Measurements from ENCODE around the gene CBLL2.
"Not testable (repeated sequence)": the region's sequence is repeated elsewhere in the genome, so short reads cannot be mapped to it uniquely, and the experiment has no call there.

Gene CBLL2, protein sequence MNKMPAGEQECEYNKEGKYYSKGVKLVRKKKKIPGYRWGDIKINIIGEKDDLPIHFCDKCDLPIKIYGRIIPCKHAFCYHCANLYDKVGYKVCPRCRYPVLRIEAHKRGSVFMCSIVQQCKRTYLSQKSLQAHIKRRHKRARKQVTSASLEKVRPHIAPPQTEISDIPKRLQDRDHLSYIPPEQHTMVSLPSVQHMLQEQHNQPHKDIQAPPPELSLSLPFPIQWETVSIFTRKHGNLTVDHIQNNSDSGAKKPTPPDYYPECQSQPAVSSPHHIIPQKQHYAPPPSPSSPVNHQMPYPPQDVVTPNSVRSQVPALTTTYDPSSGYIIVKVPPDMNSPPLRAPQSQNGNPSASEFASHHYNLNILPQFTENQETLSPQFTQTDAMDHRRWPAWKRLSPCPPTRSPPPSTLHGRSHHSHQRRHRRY

GRCh38 chrX:22272613-22273012 lies at the start of gene CBLL2:
Gene CBLL2, plus strand, starts transcription at chrX:22272913. Its CDS starts 79 bp downstream, at chrX:22272992.
- no peak for DNase-seq (ENCODE audit: low spot score)

DNA sequence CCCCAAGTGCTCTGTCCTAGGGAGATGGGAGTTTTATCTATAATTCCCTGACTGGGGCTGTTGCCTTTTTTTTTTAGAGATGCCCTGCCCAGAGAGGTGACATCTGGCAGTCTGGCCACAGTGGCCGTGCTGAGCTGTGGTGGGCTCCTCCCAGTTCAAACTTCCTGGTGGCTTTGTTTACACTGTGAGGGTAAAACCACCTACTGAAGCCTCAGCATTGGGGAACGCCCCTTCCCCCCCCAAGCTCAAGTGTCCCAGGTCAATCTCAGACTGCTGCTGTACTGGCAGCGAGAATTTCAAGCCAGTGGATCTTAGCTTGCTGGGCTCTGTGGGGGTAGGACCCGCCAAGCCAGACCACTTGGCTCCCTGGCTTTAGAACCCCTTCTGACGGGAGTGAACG lies 38.3 kb upstream of the CBLL2 start:
- no peak for DNase-seq (ENCODE audit: low spot score)

DNA sequence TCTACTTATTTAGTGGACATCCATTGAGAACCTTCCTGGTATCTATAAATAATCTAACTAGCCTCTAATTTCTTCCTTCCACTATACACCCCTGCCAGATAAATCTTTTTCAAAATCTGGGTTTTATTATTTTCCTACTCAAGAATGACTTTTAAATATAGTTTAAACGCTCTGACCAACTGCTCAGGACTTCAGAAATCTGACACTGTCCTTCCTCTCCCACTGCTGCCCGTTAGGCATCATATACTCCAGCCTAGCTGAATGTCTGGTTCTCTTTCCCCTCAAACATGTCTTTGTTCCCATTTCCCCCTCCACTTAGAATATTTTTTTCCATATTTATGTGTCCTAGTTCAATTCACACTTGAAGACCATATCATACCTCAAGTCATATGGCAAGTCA lies 35.2 kb upstream of the CBLL2 start:
- DNase-seq (ENCODE audit: low spot score), result no peak

- no peak for DNase-seq (ENCODE audit: low spot score)
These were observed 26.1 kb upstream of the CBLL2 start for GRCh38 chrX:22246620-22247019.

GRCh38 chrX:22247169-22247568 lies 25.5 kb upstream of the CBLL2 start:
- no peak for DNase-seq (ENCODE audit: low spot score)

- DNase-seq (ENCODE audit: low spot score), result no peak
These were observed 24.3 kb upstream of the CBLL2 start for GRCh38 chrX:22248401-22248800.

GRCh38 chrX:22249371-22249770 lies 23.3 kb upstream of the CBLL2 start:
- no peak for DNase-seq (ENCODE audit: low spot score)

- DNase-seq (ENCODE audit: low spot score), result no peak
These were observed 4.0 kb upstream of the CBLL2 start for GRCh38 chrX:22268706-22269105.

DNA sequence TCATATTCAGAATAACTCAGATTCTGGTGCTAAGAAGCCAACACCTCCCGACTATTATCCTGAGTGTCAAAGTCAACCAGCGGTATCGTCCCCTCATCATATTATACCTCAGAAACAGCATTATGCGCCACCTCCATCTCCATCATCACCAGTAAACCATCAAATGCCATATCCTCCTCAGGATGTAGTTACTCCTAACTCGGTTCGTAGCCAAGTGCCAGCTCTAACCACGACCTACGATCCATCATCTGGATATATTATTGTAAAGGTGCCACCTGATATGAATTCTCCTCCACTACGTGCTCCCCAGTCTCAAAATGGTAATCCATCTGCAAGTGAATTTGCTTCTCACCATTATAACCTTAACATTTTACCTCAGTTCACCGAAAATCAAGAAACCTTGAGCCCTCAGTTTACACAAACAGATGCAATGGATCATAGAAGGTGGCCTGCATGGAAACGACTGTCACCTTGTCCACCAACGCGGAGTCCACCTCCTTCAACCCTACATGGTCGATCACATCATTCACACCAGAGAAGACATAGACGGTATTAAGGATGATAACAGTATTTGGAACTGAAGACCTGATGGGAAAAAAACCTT lies 1.1 kb downstream of the CBLL2 start:
- no peak for DNase-seq (ENCODE audit: low spot score)

DNA sequence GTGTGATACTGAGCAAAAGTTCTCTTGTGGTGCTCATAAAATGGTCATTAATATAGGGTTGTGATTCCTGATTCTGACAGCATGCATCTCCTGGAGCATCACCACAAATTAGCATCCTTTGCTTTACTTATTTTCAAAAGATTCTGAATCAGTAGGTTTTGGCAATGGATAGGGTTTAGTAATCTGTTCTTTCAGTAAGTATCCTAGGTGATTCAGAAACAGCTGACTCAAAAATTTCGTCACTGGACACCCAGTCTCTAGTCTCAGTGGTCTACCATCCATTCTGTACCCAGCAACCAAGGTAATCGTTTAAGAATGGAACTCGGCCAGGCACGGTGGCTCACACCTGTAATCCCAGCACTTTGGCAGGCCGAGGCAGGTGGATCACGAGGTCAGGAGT lies 4.1 kb downstream of the CBLL2 start:
- DNase-seq (ENCODE audit: low spot score), result no peak

- DNase-seq (ENCODE audit: low spot score), result no peak
These were observed 5.7 kb downstream of the CBLL2 start for GRCh38 chrX:22278375-22278774.

DNA sequence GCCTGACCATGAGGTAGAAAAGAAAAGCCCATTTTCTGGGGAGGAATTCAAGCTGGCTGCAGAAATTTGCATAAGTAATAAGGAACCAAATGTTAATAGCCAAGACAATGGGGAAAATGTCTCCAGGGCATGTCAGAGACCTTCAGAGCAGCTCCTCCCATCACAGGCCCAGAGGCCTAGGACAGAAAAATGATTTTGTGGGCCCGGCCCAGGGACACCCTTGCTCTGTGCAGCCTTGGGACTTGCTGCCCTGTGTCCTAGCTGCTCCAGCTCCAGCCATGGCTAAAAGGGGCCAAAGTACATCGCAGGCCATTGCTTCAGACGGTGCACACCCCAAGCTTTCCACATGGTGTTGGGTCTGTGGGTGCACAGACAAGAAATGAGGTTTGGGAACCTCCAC lies 16.5 kb downstream of the CBLL2 start:
- DNase-seq (ENCODE audit: low spot score), result not testable (repeated sequence)

GRCh38 chrX:22296871-22297270 lies 24.2 kb downstream of the CBLL2 start:
- DNase-seq (ENCODE audit: low spot score), result no peak

- DNase-seq (ENCODE audit: low spot score), result no peak
These were observed 27.4 kb downstream of the CBLL2 start for GRCh38 chrX:22300130-22300529.

GRCh38 chrX:22310779-22311178 lies 38.1 kb downstream of the CBLL2 start:
- no peak for DNase-seq (ENCODE audit: low spot score)

GRCh38 chrX:22313766-22314165 lies 41.1 kb downstream of the CBLL2 start:
- DNase-seq (ENCODE audit: low spot score), result no peak

GRCh38 chrX:22314211-22314610 lies 41.5 kb downstream of the CBLL2 start:
- DNase-seq (ENCODE audit: low spot score), result no peak

GRCh38 chrX:22314692-22315091 lies 42.0 kb downstream of the CBLL2 start:
- DNase-seq (ENCODE audit: low spot score), result no peak

- DNase-seq (ENCODE audit: low spot score), result no peak
These were observed 42.4 kb downstream of the CBLL2 start for GRCh38 chrX:22315151-22315550.

DNA sequence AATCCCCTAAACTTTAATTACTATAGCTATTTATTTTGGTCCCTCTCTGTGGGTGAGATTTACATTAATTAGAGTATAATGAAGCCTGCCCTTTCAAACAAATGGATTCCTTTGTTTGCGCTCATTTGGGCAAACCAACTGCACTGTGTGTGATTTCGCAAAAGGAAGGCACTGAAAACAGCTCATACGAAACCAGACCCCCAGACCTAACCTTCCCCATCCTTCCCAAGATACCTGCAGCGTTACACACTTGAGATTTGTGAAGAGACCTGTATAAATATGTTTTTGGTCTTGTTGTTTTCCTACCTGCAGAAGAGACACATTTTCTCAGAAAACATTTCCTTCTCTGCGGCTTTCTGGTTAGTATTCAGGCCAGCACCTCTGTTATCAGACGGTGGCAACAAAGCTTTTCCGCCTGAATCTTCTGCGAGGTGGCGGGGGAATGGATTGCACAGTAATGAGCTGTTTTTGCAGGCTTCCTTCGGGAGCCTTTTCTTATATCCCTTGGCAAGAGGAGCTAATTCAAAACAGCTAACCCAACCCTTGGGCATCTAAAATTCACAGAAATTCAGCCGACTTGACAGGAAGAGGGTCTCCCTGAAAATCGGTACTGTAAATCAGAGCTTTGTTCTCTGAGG lies 47.6 kb downstream of the CBLL2 start:
- DNase-seq (ENCODE audit: low spot score), result no peak

- no peak for DNase-seq (ENCODE audit: low spot score)
These were observed 50.8 kb downstream of the CBLL2 start for GRCh38 chrX:22323541-22323940.

Data from CD4-positive, alpha-beta T cell treated with Interleukin-15 for 4 hours (primary cell).